ENCODE measurements around the gene ACOX3.
A peak's percentile ranks its signal among the peaks of the same experiment; 100 is the strongest.

ACOX3 gene

GRCh38 chr4:8468746-8469535 is 28.4 kb upstream of the ACOX3 start:
- DNase-seq (ENCODE audit: low read depth, low spot score): peak; percentile 23

GRCh38 chr4:8467016-8467415 is 26.5 kb upstream of the ACOX3 start:
- DNase-seq (ENCODE audit: low read depth, low spot score): no peak

DNA sequence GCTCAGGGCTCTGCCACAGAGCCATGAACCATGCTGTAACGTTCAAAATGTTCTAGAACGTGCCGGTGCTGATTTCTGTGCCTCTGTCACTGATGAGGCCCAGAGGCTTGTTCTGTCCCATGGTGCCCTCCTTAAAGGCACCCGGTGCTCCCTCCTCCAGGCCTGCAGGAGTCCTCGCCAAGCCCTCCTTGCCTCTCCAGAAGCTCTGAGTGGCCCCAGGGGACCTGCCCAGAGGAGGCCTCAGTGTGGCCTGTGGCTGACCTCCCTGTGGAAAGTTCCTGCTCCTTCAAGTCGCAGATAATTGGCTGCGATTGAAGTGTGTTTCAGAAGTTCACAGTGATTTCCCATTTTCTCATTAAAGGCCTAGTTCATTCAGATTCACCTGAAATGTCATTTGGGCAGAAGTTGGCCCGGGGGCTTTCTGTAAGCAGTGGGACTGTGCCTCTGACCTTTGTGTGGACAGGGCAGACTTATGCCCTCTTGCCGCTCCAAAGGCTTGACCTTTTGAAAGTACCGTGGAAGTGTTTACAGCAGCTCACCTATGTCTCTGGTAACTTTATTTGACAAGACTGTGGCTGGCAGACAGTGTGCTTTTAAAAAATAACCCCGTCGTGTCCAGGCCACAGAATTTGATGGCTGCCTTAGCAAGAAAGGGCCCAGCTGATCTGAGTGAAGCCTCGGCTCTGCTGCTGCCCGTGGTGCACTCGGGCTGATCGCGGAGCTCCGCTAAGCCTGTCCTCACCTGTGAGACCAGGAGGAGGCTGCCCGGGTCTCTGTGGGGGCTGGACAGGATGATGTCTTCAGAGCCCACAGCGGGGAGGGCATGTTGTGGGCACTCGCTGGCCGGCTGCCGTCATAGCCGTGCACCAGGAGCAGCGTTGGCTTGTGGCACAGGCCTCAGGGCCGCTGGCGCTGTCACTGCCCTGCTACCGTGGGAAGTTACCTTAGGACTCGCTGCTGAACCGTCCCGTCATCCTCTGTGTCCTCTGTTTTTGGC is 25.4 kb upstream of the ACOX3 start:
- no peak for DNase-seq (ENCODE audit: low read depth, low spot score)

DNA sequence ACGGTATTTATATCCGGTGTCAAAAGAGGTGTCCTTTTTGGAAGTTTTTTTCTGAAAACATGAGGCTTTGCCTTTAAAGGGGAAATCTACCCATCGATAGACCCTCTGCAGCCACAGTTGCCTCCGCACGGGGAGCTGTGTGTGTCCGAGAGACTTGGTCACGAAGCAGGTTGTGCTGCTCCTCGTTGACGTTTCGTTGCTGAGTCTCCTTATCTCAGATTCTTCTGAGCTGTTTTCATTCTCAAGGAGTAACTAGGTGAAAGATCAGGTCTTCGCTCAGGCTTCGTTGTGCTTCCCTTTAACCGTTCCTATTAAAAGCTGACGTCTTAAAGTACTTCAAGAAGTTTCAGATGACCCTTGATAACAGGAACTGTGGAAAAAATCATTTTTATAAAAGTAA is 23.9 kb upstream of the ACOX3 start:
- no peak for DNase-seq (ENCODE audit: low read depth, low spot score)

- no peak for DNase-seq (ENCODE audit: low read depth, low spot score)
Measured at GRCh38 chr4:8463811-8464210, 23.3 kb upstream of the ACOX3 start.

DNA sequence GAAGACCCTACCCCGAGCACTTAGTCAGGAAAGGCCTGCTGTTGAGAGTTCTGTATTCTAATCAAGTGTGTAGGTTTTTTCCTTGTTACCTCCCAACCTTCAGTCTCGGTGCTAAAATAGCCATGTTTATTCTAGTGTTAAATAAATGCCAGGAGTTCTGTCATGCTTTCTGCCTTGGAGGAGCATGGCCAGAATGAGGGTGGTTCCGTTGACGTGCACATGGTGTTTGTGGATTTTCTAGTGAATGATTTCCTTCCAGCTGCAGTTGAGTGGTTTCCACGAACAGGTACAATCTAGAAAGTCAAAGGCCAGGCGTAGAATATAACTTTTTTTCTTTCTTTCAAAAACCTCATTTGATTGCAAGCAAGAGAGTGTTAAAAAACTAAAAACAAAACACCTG is 21.1 kb upstream of the ACOX3 start:
- no peak for DNase-seq (ENCODE audit: low read depth, low spot score)

- DNase-seq (ENCODE audit: low read depth, low spot score): no peak
Measured at GRCh38 chr4:8461086-8461485, 20.6 kb upstream of the ACOX3 start.

GRCh38 chr4:8459867-8460445 is 19.4 kb upstream of the ACOX3 start:
- no peak for DNase-seq (ENCODE audit: low read depth, low spot score)

GRCh38 chr4:8457646-8458252 is 17.2 kb upstream of the ACOX3 start:
- no peak for DNase-seq (ENCODE audit: low read depth, low spot score)

GRCh38 chr4:8453957-8454356 is 13.4 kb upstream of the ACOX3 start:
- DNase-seq (ENCODE audit: low read depth, low spot score): no peak

GRCh38 chr4:8451440-8452182 is 11.1 kb upstream of the ACOX3 start:
- no peak for DNase-seq (ENCODE audit: low read depth, low spot score)

GRCh38 chr4:8446122-8446521 is 5.6 kb upstream of the ACOX3 start:
- DNase-seq (ENCODE audit: low read depth, low spot score): no peak

- DNase-seq (ENCODE audit: low read depth, low spot score): no peak
Measured at GRCh38 chr4:8443801-8444200, 3.3 kb upstream of the ACOX3 start.

DNA sequence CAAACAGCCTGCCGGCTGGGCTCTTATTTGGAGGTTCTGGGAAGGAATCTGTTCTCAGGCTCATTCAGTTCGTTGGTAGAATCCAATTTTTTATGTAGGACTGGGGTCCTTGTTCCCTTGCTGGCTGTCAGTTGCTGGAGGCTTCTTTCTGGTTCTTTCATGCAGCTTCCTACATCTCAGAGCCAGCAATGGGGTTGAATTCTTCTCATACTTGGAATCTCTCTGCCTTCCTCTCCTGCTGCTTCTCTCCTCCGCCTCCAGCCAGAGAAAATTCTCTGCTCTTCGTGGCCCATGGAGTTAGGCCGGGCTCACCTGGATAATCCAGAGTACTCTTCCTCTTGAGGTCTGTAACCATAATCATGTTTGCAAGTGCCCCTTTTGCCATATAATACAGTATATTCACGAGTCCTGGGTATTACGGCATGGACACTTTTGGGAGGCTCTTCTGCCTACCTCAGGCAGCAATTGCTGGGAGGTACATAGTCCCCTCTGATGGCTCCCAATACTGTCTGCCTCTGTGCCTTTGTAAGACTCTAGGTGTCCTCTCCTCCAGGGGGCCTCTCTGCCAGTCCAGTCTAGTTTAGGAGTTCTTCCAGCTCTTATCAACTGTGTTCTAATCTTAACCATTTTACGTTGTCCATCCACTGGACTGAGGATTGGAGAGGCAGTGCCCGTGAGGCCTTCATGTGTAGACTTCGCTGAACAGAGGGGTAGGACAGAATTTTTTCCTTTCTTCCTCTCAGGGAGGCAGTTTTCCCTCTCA is 2.3 kb upstream of the ACOX3 start:
- no peak for DNase-seq (ENCODE audit: low read depth, low spot score)

GRCh38 chr4:8441499-8442091 is 1.1 kb upstream of the ACOX3 start:
- DNase-seq (ENCODE audit: low read depth, low spot score): no peak

GRCh38 chr4:8439914-8440491 is 520 bp downstream of the ACOX3 start:
- DNase-seq (ENCODE audit: low read depth, low spot score): no peak

DNA sequence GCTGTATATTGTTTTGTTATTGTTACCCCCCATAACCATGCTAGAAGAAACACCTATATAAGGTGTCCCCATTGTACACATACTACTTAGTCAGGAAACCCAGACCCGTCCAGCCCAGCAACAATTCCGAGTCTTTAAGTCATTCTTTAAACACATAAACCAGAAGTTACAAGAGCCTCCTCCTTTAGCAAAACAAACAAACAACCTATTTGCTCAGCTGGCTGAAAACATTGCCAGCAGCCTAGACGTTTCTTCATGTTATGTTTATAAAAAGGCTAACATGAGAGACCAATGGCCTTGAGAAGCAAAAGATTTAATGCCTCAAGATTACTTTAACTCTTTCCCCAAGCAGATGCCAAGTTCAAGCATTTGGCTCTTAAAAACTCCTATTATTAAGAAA is 1.4 kb downstream of the ACOX3 start:
- DNase-seq (ENCODE audit: low read depth, low spot score): no peak

- no peak for DNase-seq (ENCODE audit: low read depth, low spot score)
Measured at GRCh38 chr4:8438743-8439142, 1.8 kb downstream of the ACOX3 start.

DNA sequence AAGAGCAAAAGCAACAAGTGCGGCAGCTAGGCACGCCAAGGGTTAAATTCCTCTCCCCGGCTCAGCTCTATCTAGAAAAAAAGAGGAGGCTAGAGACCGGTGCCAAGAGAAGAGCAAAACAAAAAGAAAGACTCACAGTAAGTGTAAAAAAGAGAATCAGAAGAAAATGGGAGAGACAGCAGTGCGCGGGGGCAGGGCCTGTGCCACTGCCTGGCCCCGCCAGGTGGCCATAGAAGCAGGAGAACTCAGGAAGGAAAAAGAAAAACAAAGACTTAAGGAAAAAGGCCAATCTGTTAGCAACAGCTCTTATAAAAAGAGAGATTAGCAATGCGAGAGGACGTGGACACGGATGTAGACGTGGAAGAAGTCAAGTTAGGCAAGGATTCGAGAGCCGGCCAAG is 3.2 kb downstream of the ACOX3 start:
- DNase-seq (ENCODE audit: low read depth, low spot score): no peak

GRCh38 chr4:8435656-8436121 is 4.8 kb downstream of the ACOX3 start:
- DNase-seq (ENCODE audit: low read depth, low spot score): no peak

Measured in iPS DF 19.7 (cell line).